ENCODE data around the gene LAMA5. TPM values are rescaled to one million over a fixed set of nuclear protein-coding genes. Genes with fewer than 3 reads are reported as not detected.
"Not testable (repeated sequence)": the region's sequence is repeated elsewhere in the genome, so short reads cannot be mapped to it uniquely, and the experiment has no call there.

Gene LAMA5
- total and polyA plus RNA-seq, 9 donors, result 4.7 to 115 (median 42.2) TPM

DNA sequence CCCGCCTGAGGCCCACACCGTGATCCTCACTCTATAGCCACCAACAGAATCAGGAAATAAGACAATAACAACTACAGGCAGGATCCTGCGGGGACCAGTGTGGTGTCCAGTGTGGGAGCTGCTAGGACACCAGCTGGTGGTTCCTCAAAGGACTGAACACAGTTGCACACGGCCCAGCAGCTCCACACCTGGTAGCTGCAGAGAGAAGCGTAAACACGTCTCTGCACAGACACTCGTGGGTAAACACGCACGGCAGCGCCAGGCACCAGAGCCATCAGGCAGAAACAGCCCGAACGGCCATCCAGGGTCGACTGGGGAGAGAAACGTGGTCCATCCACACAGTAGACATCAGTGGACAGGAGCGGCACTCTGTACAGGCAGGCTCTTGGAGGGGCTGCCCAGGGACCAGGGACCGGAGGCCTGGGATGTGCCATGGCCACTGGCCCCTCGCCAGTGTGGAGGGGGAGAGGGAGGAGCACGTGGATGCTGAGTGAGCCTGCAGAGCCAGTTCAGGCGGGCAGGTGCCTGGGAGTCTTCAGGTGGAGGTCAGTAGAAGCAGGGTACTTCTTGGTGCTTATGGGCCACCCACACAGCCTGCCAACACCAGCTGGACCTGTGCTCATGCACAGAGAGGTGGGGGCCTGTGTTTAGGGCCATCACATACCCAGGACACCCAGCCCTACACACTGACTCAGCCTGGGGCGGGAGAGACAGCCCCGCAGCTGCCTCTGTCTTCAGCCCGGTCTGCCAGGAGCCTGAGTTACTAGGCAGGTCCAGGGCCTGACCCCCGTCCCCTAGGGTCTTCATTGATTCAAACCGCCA lies 7.4 kb upstream of the LAMA5 start:
- 29 to 43% (median 35%) methylated on average over 22 to 24 of the region's 24 CpGs for WGBS, 3 donors
- Histone ChIP-seq H3K4me1 (ENCODE audit: insufficient read depth) (peaks cover 20% of the 10 kb centered on the region), H3K9me3 (no peaks in the 10 kb centered on the region), H3K27ac (no peak overlapping the region), H3K4me3 (no peak overlapping the region), H3K27me3 (peaks cover 3% of the 10 kb centered on the region), H3K36me3 (no peaks in the 10 kb centered on the region)
- TF ChIP-seq POLR2A (IDR thresholded peaks at IDR 0.05) (no peak), EP300 (IDR thresholded peaks at IDR 0.05) (no peak)
- TF ChIP-seq, protein P1, sequence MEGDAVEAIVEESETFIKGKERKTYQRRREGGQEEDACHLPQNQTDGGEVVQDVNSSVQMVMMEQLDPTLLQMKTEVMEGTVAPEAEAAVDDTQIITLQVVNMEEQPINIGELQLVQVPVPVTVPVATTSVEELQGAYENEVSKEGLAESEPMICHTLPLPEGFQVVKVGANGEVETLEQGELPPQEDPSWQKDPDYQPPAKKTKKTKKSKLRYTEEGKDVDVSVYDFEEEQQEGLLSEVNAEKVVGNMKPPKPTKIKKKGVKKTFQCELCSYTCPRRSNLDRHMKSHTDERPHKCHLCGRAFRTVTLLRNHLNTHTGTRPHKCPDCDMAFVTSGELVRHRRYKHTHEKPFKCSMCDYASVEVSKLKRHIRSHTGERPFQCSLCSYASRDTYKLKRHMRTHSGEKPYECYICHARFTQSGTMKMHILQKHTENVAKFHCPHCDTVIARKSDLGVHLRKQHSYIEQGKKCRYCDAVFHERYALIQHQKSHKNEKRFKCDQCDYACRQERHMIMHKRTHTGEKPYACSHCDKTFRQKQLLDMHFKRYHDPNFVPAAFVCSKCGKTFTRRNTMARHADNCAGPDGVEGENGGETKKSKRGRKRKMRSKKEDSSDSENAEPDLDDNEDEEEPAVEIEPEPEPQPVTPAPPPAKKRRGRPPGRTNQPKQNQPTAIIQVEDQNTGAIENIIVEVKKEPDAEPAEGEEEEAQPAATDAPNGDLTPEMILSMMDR (IDR thresholded peaks at IDR 0.05), result no peak
- intact Hi-C loops (cut with DNase I), result loop anchor here in 2 of 4 donors (5.0 to 10.0 kb wide), 2 partner anchors 72 to 310 kb away; partner anchors contain the start of genes ADRM1 (in 1 of the 2) and TAF4 (in 1 of the 2)
- DNase-seq, result no peak

DNA sequence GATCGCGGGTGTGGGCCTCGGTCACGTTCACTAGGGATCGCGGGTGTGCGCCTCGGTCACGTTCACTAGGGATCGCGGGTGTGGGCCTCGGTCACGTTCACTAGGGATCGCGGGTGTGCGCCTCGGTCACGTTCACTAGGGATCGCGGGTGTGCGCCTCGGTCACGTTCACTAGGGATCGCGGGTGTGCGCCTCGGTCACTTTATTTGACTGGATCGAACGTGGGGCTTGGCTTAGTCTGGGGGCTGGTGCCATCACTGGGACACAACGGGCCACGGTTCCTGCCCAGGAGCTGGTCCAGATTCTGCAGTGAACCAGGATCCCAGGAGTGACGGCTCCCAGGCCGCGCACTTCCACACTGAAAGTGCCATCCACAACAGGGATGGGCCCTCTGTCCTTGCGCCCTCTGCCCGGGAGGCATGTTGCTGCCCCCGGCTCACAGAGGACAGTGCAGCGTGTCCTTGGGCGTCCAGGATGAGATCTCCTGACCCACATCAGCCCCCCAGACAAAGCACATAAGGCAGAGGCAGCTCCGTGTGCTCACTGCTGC lies 6.6 kb upstream of the LAMA5 start:
- not testable (repeated sequence) for H3K4me3 ChIP-seq, H3K9me3 ChIP-seq, H3K27me3 ChIP-seq, H3K36me3 ChIP-seq, H3K27ac ChIP-seq, DNase-seq
- peaks cover 26% of the 10 kb centered on the region for H3K4me1 ChIP-seq (ENCODE audit: insufficient read depth)
- 85 to 90% (median 89%) methylated on average over 19 to 31 of the region's 40 CpGs for WGBS, 3 donors
- intact Hi-C loops (cut with DNase I), result loop anchor here in 1 of 4 donors (10.0 kb wide), 1 partner anchor 309 kb away; the partner anchor contains the start of gene TAF4

DNA sequence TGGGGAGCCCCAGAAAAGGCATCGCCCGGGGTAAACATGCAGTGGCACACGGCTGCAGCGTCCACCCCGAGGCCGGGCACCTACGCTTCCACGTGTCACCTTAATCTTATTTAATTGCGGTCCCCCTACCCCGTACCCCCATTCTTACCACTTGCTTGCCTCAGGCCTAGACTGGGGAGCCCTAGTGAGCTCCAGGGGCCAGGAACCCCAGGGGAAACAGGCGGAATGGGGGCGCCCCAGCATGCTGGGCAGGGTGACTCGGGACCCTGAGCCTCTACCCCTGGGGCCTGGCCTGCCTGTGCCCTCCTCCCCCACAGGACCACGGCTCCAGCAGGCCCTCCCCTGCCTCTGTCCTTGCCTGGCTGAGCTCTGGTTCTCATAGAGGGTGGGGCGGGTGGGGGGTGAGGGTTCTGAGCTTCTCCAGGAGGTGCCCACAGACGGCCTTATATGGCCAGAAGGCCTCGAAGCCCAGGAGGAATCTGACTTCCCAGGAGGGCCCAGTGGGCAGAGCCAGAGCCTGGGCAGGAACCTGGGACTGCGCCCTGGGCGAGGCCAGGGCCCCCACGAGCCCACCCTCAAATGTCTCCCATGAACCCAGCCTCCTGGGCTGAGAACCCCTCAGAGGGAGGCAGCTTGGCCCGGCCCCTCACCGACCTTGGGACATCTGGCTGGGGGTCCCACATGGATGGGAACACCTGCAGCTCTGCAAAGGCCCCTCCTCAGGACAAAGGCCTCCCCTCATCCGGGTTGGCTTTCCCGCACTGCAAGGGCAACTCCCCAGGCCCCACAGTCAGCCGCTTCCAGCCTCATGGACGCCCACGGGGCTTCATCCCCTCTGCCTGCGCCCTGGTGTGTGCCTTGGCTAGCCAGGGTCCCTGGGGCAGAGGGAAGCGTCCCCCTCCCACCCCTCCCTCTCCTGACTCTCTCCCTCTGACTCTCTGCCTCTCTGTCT lies 5.2 kb upstream of the LAMA5 start:
- TF ChIP-seq POLR2A (IDR thresholded peaks at IDR 0.05), result no peak
- no peak for TF ChIP-seq EP300 (IDR thresholded peaks at IDR 0.05)
- TF ChIP-seq, protein P1 (IDR thresholded peaks at IDR 0.05), result no peak
- intact Hi-C loops (cut with DNase I), result loop anchor here in 1 of 4 donors (10.0 kb wide), 1 partner anchor 308 kb away; the partner anchor contains the start of gene TAF4
- H3K4me1 ChIP-seq (ENCODE audit: insufficient read depth), result peaks cover 30% of the 10 kb centered on the region
- H3K9me3 ChIP-seq, result no peaks in the 10 kb centered on the region
- WGBS, 3 donors, result 68 to 74% (median 71%) methylated on average over 23 to 29 of the region's 29 CpGs
- H3K27me3 ChIP-seq, result peaks cover 3% of the 10 kb centered on the region
- DNase-seq, result no peak
- no peaks in the 10 kb centered on the region for H3K36me3 ChIP-seq
- no peak overlapping the region for H3K4me3 ChIP-seq
- no peak overlapping the region for H3K27ac ChIP-seq

DNA sequence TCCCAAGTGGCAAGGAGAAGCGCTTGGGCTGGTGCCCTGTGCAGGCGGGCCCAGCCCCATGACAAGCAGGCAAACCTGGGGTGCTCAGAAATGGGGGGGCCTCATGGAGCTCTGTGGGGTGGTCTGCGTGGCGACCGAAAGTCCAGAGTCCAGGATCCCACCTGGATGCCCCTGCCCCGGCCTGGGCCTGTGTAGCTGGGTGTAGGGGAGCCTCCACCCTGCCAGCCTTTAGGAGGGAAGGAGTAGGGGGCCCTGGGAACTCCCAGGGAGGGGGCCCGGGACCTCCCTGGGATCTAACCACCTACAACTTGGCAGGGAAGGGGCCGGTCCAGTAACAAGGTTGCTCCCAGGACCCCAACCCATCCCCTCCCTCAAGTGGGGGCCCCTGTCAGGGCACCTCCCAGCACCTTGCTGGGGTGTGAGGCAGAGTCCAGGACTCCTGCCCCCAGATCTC lies 4.5 kb upstream of the LAMA5 start:
- Histone ChIP-seq H3K27ac (no peak overlapping the region), H3K4me1 (ENCODE audit: insufficient read depth) (peaks cover 28% of the 10 kb centered on the region), H3K27me3 (peaks cover 5% of the 10 kb centered on the region), H3K4me3 (no peak overlapping the region), H3K36me3 (no peaks in the 10 kb centered on the region), H3K9me3 (no peaks in the 10 kb centered on the region)
- WGBS, 3 donors, result 84 to 87% (median 85%) methylated on average over 5 to 8 of the region's 8 CpGs
- intact Hi-C loops (cut with DNase I), result loop anchor here in 1 of 4 donors (10.0 kb wide), 1 partner anchor 307 kb away; the partner anchor contains the start of gene TAF4
- DNase-seq, result no peak
- TF ChIP-seq POLR2A (IDR thresholded peaks at IDR 0.05), result no peak
- TF ChIP-seq, protein P1 (IDR thresholded peaks at IDR 0.05), result no peak
- no peak for TF ChIP-seq EP300 (IDR thresholded peaks at IDR 0.05)

Data from ovary (tissue), 9 donors.